GM21423 (cell line): ENCODE measurements around the gene SEC14L1.
A peak's percentile ranks its signal among the peaks of the same experiment; 100 is the strongest.
"Not testable (repeated sequence)": the region's sequence is repeated elsewhere in the genome, so short reads cannot be mapped to it uniquely, and the experiment has no call there.

Experiments
- ATAC-seq: cut with Tn5 transposase; IDR thresholded peaks from one replicate; pipeline ENCODE4 v1.9.1; 2021; ENCODE audit warnings: mild to moderate bottlenecking, moderate library complexity; ENCODE audit not compliant: unreplicated experiment

The SEC14L1 gene

GRCh38 chr17:77231076-77231871 is 90.5 kb downstream of the SEC14L1 start:
- ATAC-seq, result no peak

GRCh38 chr17:77233127-77233526 is 92.4 kb downstream of the SEC14L1 start:
- no peak for ATAC-seq

GRCh38 chr17:77233635-77234334 is 93.0 kb downstream of the SEC14L1 start:
- ATAC-seq, result peak; percentile 67

GRCh38 chr17:77234695-77235094 is 93.9 kb downstream of the SEC14L1 start:
- ATAC-seq, result no peak

GRCh38 chr17:77235370-77235941 is 94.7 kb downstream of the SEC14L1 start:
- ATAC-seq, result no peak

GRCh38 chr17:77237232-77238008 is 96.7 kb downstream of the SEC14L1 start:
- ATAC-seq, result no peak

GRCh38 chr17:77240976-77241375 is 100.2 kb downstream of the SEC14L1 start:
- ATAC-seq, result no peak

GRCh38 chr17:77242118-77242851 is 101.5 kb downstream of the SEC14L1 start:
- no peak for ATAC-seq

- ATAC-seq, result peak; percentile 58
Observed at GRCh38 chr17:77245162-77245926, 104.6 kb downstream of the SEC14L1 start.

- no peak for ATAC-seq
Observed at GRCh38 chr17:77246110-77247047, 105.6 kb downstream of the SEC14L1 start.

- ATAC-seq, result peak; percentile 62
Observed at GRCh38 chr17:77247048-77247541, 106.3 kb downstream of the SEC14L1 start.

- ATAC-seq, result no peak
Observed at GRCh38 chr17:77247609-77248008, 106.8 kb downstream of the SEC14L1 start.

- ATAC-seq, result no peak
Observed at GRCh38 chr17:77248216-77249114, 107.7 kb downstream of the SEC14L1 start.

GRCh38 chr17:77251622-77252183 is 110.9 kb downstream of the SEC14L1 start:
- ATAC-seq, result no peak

GRCh38 chr17:77252306-77252705 is 111.5 kb downstream of the SEC14L1 start:
- ATAC-seq, result not testable (repeated sequence)

GRCh38 chr17:77253611-77254051 is 112.9 kb downstream of the SEC14L1 start:
- ATAC-seq, result no peak
